HL-60 (cell line): Measurements from ENCODE around the gene NT5C2.

Experiments used
- CTCF ChIP-seq: IDR thresholded peaks from one replicate; pipeline ENCODE4 v1.5.1; 2011; ENCODE audit warnings: low read length, control low read depth, inconsistent platforms; ENCODE audit not compliant: insufficient read depth
- POLR2AphosphoS5 ChIP-seq: IDR thresholded peaks from 2 replicates; pipeline ENCODE4 v1.6.1; 2012; ENCODE audit warnings: low read depth
- REST ChIP-seq: IDR thresholded peaks from 2 replicates; pipeline ENCODE4 v1.6.1; 2012; ENCODE audit warnings: low read depth; ENCODE audit not compliant: insufficient replicate concordance
- SPI1 ChIP-seq: IDR thresholded peaks from 2 replicates; pipeline ENCODE4 v1.6.1; 2012; ENCODE audit warnings: low read depth, mild to moderate bottlenecking, borderline replicate concordance

- no peak for TF ChIP-seq REST
- no peak; the same call in none of the 2 replicates for TF ChIP-seq POLR2AphosphoS5
- no peak for TF ChIP-seq CTCF
- no peak for TF ChIP-seq SPI1
These were observed 110.4 kb downstream of the NT5C2 start for GRCh38 chr10:103082683-103083082.
